GM18505 (cell line): ENCODE results near the gene ITCH.

Experiments used
- ATAC-seq: cut with Tn5 transposase; IDR thresholded peaks from one replicate; pipeline ENCODE4 v1.9.1; 2021; ENCODE audit not compliant: unreplicated experiment
- POLR2A ChIP-seq: IDR thresholded peaks from 4 replicates; pipeline ENCODE4 v1.6.1; 2011; ENCODE audit warnings: borderline replicate concordance; ENCODE audit not compliant: insufficient read depth, insufficient read length; ENCODE audit errors: extremely low read depth

The ITCH gene

DNA sequence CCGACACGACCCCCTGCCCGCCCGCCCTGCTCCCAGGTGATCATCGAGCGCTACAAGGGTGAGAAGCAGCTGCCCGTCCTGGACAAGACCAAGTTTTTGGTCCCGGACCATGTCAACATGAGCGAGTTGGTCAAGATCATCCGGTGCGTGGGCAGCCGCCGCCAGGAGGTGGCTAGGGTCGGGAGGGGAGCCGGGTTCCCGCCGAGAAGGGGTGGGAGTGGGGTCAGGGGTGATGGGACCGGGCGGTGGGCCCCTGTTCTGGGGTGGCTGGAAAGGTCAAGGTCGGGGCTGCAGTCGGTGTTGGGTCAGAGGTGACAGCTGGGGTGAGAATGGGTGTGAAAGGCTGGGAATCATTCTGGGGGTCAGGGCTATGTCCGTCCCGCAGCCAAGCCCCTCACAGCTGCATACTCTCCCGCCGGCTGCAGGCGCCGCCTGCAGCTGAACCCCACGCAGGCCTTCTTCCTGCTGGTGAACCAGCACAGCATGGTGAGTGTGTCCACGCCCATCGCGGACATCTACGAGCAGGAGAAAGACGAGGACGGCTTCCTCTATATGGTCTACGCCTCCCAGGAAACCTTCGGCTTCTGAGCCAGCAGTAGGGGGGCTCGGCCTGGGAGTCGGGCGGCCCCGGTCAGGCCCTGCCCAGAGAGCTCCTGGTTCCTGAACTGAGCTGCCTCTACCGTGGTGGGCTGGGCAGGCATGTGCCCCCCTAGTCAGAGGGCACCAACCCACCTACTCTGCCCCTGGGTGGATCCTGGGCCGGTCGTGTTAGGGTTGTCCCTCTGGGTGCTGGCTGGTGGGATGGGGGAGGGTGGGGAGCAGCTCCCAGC lies 196.5 kb downstream of the ITCH start:
- no peak for ATAC-seq
- TF ChIP-seq POLR2A: no peak

- no peak for TF ChIP-seq POLR2A
- no peak for ATAC-seq
Observed at GRCh38 chr20:34560141-34560523, 197.1 kb downstream of the ITCH start.

- no peak for ATAC-seq
- no peak for TF ChIP-seq POLR2A
Observed at GRCh38 chr20:34560614-34561013, 197.5 kb downstream of the ITCH start.
